COLO668 (cell line): Measurements from ENCODE around the gene SELP.
"Not testable (repeated sequence)": the region's sequence is repeated elsewhere in the genome, so short reads cannot be mapped to it uniquely, and the experiment has no call there.

Source experiments
- DNase-seq: peaks from one replicate; lab custom pipeline; 2025; ENCODE audit not compliant: unreplicated experiment; lab: John Stamatoyannopoulos, UW

The SELP gene

DNA sequence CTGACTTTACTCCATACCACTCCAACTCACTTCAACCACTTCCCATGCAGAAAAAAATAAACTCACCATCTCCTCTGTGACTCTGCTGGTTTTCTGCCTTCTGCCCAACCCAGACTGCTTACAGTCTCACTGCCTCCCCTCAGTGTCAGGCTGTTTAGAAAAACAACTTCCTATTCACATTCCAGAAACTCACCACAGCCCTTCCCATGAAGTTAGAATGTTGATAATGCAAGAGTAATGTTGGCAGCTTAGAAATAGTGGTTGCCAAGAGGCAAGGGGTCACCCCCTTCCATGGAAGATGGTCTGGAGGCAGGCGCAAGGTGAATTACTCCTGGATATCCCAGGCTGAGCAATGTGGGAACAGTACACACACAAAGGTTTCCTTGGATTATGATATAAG is at the start of gene SELP:
Gene SELP, minus strand, starts transcription at position 119 of the 400 bp plus-strand sequence. Its CDS starts 50 bp downstream, at position 69.
- DNase-seq = no peak

DNA sequence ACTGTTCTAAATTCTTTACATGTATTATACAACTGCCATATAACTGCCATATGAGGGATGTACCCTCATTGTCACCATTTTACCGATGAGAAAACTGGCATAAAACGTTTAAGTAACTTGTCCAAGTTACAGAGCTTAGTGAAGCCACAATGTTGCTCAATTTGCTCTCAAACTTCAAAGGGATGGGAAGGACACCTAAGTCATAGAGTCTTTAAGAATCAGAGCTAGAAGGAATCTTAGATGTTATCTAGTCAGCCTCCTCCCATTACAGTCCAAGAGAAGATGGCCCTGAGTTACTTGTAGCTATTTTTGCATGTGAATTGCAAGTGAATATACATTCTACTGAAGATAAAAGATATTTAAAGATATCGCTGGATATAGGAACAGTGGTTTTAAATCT is 49.8 kb upstream of the SELP start:
- no peak for DNase-seq

DNA sequence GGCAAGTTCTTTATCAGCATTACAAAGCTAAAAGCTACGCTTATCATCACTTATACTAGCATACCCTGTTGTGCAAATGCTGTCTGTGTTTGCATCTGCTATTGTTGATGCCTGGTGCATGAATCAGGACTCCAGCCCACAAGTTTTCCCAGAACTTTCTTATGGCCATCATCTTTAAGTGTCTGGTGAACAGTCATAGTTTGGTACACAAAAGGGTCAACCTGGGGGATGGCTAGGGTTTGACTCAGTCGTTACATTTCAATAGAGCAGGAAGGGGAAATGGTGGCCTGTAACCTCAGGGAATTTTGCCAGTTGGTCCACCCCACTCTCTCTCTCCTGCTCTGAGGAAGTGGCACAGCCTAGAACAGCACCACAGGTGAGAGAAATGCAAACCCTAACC is 46.1 kb upstream of the SELP start:
- no peak for DNase-seq

DNA sequence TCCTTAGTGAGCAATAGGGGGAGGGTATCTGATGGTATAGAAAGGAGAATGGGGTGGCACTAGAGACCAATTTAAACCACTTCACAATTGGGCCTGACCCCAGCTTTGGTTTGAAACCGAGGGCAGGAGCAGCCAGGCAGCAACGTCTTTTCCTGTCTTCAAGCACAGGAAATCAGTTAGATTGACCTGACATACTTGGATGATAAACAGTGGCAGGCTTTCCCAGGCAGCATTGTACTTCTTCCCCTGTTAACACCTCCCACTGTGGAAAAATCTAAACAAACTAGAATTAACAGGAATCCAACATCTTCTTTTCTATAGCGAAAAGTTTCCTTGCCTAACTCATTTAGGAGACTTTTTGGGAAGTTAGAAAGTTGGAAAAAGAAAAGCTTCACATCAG is 40.9 kb upstream of the SELP start:
- DNase-seq = no peak

DNA sequence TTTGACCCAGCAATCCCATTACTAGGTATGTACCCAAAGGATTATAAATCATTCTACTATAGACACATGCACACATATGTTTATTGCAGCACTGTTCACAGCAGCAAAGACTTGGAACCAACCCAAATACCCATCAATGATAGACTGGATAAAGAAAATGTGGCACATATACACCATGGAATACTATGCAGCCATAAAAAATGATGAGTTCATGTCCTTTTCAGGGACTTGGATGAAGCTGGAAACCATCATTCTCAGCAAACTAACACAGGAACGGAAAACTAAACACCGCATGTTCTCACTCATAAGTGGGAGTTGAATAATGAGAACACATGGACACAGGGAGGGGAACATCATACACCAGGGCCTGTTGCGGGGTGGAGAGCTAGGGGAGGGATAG is 40.3 kb upstream of the SELP start:
- not testable (repeated sequence) for DNase-seq

DNA sequence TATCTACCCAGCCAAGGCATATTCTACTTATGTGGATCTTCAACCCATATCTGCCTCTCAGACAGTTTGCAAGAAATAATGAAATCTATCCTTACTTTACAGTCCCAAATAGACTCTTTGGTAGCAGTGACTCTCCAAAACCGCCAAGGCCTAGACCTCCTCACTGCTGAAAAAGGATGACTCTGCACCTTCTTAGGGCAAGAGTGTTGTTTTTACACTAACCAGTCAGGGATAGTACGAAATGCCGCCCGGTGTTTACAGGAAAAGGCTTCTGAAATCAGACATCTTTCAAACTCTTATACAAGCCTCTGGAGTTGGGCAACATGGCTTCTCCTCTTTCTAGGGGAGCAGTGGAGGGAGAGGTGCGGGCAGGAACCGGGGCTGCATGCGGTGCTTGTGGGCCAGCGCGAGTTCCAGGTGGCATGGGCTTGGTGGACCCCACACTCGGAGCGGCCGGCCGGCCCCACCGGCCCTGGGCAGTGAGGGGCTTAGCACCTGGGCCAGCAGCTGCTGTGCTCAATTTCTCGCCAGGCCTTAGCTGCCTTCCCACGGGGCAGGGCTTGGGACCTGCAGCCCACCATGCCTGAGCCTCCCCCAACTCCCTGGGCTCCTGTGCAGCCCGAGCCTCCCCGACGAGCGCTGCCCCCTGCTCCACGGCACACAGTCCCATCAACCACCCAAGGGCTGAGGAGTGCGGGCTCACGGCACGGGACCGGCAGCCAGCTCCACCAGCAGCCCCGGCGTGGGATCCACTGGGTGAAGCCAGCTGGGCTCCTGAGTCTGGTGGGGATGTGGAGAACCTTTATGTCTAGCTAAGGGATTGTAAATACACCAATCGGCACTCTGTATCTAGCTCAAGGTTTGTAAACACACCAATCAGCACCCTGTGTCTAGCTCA is 38.0 kb upstream of the SELP start:
- DNase-seq = not testable (repeated sequence)

DNA sequence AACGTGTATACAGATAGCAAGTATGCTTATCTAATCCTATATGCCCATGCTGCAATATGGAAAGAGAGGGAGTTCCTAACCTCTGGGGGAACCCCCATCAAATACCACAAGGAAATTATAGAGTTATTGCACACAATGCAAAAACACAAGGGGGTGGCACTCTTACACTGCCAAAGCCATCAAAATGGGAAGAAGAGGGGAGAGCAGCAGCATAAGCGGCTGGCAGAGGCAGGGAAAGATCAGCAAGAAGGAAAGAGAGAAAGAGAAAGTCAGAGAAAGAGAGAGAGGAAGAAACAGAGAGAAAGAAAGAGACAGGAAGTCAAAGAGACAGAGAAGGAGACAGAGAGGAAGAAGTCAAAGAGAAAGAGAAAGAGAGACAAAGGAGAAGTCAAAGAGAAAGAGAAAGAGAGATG is 37.3 kb upstream of the SELP start:
- not testable (repeated sequence) for DNase-seq

DNA sequence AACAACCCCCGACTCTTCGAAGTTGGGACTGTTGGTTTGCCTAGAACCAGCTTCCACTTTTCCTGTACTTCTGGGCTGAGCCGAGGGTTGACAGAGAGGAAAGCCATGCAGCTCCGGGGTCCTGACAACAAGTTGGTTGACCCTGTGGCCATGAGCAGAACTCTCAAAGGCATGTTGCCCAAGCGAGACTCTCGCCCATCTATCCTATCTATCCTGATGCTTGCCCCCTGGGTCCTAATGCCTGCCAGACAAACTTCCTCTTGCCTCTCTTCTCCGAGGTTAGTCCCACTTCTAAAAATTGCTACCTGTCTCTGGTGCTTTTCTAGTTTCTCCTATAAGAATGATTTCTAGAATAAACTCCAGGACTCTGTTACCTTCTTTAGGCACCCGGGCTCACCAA is 32.8 kb upstream of the SELP start:
- not testable (repeated sequence) for DNase-seq

DNA sequence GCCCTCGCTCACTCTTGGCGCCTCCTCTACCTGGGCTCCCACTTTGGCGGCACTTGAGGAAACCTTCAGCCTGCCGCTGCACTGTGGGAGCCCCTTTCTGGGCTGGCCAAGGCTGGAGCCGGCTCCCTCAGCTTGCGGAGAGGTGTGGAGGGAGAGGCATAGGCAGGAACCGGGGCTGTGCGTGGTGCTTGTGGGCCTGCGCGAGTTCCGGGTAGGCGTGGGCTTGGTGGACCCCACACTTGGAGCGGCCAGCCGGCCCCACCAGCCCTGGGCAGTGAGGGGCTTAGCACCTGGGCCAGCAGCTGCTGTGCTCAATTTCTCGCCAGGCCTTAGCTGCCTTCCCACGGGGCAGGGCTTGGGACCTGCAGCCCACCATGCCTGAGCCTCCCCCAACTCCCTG is 31.1 kb upstream of the SELP start:
- not testable (repeated sequence) for DNase-seq

DNA sequence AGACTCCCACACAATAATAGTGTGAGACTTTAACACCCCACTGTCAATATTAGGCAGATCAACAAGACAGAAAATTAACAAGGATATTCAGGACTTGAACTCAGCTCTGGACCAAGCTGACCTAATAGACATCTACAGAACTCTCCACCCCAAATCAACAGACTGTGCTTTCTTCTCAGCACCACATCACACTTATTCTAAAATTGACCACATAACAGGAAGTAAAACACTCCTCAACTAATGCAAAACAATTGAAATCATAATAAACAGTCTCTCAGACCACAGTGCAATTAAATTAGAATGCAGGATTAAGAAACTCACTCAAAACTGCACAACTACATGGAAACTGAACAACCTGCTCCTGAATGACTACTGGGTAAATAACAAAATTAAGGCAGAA is 28.9 kb upstream of the SELP start:
- not testable (repeated sequence) for DNase-seq

DNA sequence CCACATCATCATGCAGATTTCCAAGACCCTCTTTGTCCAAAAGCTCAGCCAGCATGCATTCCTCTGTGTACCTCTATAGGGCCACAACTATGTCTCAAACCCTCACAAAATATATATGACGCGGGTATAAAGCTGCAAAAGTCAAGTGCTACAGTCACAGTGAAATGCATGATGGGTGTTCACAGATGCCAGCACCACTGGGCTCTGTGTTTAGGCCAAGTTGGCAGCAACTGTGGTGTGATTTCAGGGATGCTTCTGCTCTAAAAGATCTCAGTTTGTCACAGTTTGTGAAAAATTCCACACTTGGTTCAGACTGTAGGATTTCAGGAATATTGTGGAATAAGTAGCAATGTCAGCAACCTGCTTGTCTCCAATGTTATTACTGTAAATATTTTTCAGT is 23.9 kb upstream of the SELP start:
- DNase-seq = no peak

DNA sequence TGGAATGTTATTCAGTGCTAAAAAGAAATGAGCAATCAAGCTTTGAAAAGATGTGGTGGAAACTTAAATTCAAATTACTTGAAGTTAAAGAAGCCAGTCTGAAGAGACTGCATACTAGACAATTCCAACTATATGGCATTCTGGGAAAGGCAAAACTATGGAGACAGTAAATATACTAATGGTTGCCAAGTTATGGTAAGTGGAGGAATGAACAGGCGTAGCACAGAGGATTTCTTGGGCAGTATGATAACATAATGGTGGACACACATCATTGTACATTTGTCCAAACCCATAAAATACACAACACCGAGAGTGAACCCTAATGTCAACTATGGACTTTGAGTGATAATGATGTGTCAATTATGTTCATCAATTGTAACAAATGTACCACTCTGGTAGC is 21.1 kb upstream of the SELP start:
- DNase-seq = no peak

DNA sequence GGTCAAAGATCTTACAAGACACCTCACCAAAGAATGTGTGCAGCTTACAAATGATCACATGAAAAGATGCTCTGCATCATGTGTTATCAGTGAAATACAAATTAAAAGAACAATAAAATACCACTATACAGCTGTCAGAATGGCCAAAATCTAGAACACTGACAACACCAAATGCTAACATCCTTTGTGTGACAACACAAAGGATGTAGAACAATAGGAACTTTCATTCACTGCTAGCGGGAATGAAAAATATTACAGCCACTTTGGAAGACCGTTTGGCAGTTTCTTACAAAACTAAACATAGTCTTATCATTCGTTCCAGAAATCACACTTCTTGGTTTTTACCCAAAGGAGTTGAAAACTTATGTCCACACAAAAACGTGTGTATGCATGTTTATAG is 20.6 kb upstream of the SELP start:
- no peak for DNase-seq

DNA sequence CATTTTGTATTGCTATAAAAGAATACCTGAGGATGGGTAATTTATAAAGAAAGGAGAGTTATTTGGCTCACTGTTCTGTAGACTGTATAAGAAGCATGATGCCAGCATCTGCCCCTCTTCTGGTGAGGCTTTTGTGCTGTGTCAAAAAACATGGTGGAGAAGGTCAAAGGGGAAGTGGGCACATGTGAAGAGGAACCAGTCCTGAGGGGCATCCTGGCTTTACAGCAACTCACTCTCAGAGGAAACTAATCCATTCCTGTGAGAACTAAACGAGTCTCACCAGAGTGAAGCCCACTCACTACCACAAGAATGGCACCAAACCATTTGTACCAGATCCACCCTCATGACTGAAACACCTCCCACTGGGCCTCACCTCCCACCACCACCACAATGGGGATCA is 18.8 kb upstream of the SELP start:
- no peak for DNase-seq

DNA sequence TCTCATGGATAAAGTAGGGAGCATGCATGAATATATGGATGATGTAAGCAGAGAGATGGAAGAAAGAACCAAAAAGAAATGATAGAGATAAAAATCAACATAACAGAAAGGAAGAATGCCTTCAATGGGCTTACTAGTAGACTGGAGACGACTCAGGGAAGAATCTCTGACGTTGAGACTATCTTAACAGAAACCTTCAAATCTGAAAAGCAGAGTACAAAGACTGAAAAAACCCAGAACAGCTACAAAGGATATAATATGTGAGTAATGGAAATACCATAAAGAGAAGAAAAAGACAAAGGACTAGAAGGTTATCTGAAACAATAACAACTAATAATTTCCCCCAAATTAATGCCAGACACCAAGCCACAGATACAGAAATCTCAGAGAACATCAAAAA is 18.3 kb upstream of the SELP start:
- DNase-seq = no peak

DNA sequence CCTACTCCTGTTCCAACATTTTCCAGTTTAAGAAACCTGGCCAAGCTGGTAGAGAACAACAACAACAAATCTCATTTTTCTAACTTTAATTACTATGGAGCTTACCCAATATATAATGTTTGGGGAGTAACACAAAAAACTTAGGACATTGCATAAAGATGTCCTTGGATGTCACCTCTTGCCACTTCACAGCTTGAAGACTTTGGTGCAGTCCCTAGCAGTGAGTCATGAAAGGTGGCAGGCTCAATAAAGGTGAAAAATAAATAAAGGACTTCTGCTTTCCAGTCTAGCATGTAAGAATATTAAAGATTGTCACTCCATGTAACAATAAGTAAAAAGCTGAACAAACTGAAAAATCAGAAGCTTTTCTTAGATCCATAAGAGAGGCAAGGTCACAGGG is 17.6 kb upstream of the SELP start:
- DNase-seq = no peak

DNA sequence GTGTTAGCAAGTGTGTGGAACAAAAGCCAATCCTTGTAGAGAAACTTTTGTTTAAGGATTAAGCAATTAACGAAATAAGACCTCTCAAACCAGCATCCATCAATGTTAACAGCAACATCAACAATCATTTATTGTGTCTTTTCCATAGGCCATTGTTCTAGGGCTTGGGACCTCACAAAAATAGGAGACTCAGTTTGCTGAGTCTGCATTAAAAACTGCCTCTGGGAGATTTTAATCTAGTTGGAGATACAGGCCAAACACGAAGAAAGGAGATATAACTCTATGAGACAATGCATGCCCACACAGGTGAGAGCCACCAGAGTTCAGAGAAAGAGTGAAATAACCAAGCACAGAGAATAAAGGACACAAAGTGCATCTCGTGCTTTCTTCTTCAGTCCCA is 14.4 kb upstream of the SELP start:
- DNase-seq = no peak

DNA sequence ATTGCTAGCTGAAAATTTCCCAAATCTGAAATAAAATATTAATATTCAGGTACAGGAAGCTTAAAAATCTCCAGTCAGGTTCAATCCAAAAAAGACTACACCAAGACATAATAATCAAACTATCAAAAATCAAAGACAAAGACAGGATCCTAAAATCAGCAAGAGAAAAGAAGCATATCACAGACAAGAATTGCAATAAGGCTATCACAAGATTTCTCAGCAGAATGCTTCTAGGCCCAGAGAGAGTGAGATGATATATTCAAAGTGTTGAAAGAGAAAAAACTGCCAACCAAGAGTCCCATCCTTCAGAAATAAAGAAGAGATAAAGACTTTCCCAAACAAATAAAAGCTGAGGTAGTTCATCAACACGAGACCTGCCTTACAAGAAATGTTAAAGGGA is 5.0 kb upstream of the SELP start:
- DNase-seq = no peak

DNA sequence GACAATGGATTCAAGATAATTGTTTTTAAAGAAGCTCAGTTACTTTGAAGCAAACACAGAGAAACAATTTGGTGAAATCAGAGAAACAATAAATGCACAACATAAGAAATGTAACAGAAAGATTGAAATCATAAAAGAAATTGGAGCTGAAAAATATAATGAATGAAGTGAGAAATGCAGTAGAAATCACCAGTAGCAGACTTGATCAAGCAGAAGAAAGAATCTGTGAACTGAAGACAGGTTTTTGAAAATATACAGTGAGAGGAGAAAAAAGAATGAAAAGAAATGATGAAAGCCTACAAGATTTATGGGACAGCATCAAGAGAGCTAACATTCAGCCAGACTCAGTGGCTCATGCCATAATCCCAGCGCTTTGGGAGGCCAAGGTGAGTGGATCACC is 4.2 kb upstream of the SELP start:
- no peak for DNase-seq

DNA sequence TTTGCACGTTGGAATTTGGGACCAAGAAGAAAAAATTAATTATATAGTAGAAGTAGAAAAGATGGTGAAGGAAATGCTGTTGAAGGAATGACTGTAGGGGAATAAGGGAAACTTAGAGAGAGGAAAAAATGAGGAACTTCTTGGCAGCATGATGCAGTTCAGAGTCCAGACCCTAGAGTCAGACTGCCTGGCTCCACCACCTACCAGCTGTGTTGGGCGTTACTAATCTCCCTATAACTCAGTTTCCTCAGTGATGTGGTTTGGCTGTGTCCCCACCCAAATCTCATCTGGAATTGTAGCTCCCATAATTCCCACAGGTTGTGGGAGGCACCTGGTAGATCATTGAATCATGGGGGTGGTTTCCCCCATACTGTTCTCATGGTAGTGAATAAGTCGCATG is 1.3 kb upstream of the SELP start:
- no peak for DNase-seq

DNA sequence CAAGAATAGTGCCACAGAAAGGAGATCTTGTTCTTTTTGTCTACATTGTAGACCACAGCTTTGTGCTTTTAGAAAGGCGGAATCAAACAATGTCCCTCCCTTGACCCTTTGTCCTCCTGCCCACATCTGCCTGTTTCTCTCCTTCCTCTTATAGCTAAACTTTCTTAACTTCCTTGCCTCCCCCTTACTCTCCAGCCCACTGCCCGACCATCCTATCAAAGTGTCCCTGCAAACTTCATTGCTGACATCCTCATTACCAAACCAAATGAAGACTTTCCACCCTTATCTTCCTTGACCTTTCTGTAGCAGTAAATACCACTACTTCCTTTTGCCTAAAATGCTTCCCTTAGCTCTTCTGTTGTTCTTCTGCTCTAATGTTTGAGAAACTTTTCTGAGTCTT is 5.0 kb downstream of the SELP start:
- DNase-seq = no peak

DNA sequence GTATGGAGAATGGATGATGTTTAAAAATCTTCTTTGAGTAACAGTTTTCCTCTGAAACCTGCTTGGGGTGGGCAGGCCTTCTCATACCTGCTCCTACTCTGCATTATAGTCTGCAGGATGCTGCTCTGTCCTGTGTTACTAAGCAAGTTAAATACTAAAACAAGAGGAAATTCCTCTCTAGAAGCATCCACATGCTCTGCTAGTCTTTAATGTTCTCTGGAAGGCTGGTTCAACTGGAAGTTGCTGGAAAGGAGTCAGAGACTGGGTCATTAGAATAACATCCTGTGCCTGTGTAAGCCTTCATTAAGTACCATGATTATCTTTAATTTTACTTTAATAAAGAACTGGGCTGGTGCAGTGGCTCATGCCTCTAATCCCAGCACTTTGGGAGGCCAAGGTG is 5.8 kb downstream of the SELP start:
- DNase-seq = no peak
